Psoas muscle (tissue), 8 donors: ENCODE measurements around the gene CLMP. TPM values are rescaled to one million over a fixed set of nuclear protein-coding genes. Genes with fewer than 3 reads are reported as not detected.

Experiments used
- ATAC-seq, 4 donors: fragments of 200-7000 bp; cut with Tn5 transposase; one replicate each; pipeline ENCODE4 v1.9.1; 2020; ENCODE audit warnings: moderate library complexity in 3 of 4, mild to moderate bottlenecking in 2 of 4
- DNase-seq, 2 donors: peaks; one replicate each; pipeline ENCODE4 v3.0.0-alpha.2; 2020
- H3K27ac ChIP-seq: fragments of 200-600 bp; one replicate; pipeline ENCODE4 v1.8.0; 2022
- H3K27me3 ChIP-seq, 3 donors: fragments of 200-600 bp in 1 of 3; one replicate each; pipeline versions ENCODE4 v1.6.1 to v1.8.0; 2013 to 2022; ENCODE audit warnings: low read length in 2 of 3, mild to moderate bottlenecking in 2 of 3, moderate library complexity in 1 of 3; ENCODE audit not compliant: insufficient read depth in 3 of 3
- H3K36me3 ChIP-seq, 2 donors: fragments of 200-600 bp in 1 of 2; one replicate each; pipeline versions ENCODE4 v1.6.1 to v1.8.0; 2013 to 2022; ENCODE audit warnings: low read depth in 1 of 2, mild to moderate bottlenecking in 1 of 2, moderate library complexity in 1 of 2; ENCODE audit not compliant: insufficient read depth in 1 of 2
- H3K4me1 ChIP-seq: fragments of 200-600 bp; one replicate; pipeline ENCODE4 v1.8.0; 2022
- H3K4me3 ChIP-seq: fragments of 200-600 bp; one replicate; pipeline ENCODE4 v1.8.0; 2022; ENCODE audit warnings: mild to moderate bottlenecking
- H3K9me3 ChIP-seq: fragments of 200-600 bp; one replicate; pipeline ENCODE4 v1.8.0; 2022
- CTCF ChIP-seq: fragments of 200-600 bp; IDR thresholded peaks from one replicate; pipeline ENCODE4 v1.8.0; 2022; ENCODE audit warnings: antibody characterized with exemption
- WGBS, 3 donors: extraction: QIAGEN DNeasy Blood & Tissue Kit; methylation state at CpG; one replicate each; pipeline versions ENCODE4 v1.1.6 to v1.1.7; 2013; 5-methylcytosine and 5-hydroxymethylcytosine counted together
- intact Hi-C, 2 donors: fragments of 100-400 bp; cut with DNase I; formaldehyde crosslinking; loops; one replicate each; pipeline versions ENCODE4 v1.11.0 to v1.14.2; 2022
- polyA plus RNA-seq, 3 donors: library from polyadenylated mRNA; stranded (reverse); fragments of 200-250 nt; gene quantifications; one replicate each; pipeline ENCODE4 v1.2.3, GENCODE V29; 2013
- total RNA-seq, 4 donors: library from RNA; stranded (reverse); fragmentation: NEBNext Ultra II Directional in 2 of 4; extraction: Animal tissue kit (Norgen Biotek cat#: 25700) in 2 of 4; gene quantifications; one replicate each; pipeline versions ENCODE4 v1.2.1 to v1.2.4, GENCODE V29; 2021 to 2023
- donor health status: healthy with polysubstance abuse.
- donor health status: DM: no; HTN: no; CAD: no; lungs with moderate emphysema.
- donor health status: Bipolar disorder and iron deficiency.
- donor health status: healthy.
- donor health status: DM: yes; HTN: yes; CAD: no.
- donor health status: DM: no; HTN: no; CAD: no.
- donor health status: DM: no; HTN: no; CAD: no.
- donor health status: DM: yes; HTN: yes; CAD: no.

CLMP gene
- total and polyA plus RNA-seq, 7 donors, result 0.83 to 4.2 (median 2.9) TPM

GRCh38 chr11:123145220-123145619 is 49.8 kb downstream of the CLMP start:
- no peaks in the 10 kb centered on the region for H3K9me3 ChIP-seq
- peak overlapping the region; percentile 31 for H3K4me3 ChIP-seq
- H3K36me3 ChIP-seq, result no peaks in the 10 kb centered on the region
- H3K4me1 ChIP-seq, result peaks cover 6% of the 10 kb centered on the region
- WGBS, 3 donors, result 15 to 23% (median 17%) methylated on average over 13 of the region's 13 CpGs
- ATAC-seq, result peak; percentile 95 to 99 (median 97)
- TF ChIP-seq CTCF, result no peak
- no peak overlapping the region for H3K27ac ChIP-seq
- intact Hi-C loops, result no loop called here
- DNase-seq, result peak; percentile 35 to 58
- H3K27me3 ChIP-seq, result no peaks in the 10 kb centered on the region

GRCh38 chr11:123144707-123145106 is 50.3 kb downstream of the CLMP start:
- Histone ChIP-seq H3K4me3 (no peak overlapping the region), H3K27me3 (no peaks in the 10 kb centered on the region), H3K36me3 (no peaks in the 10 kb centered on the region), H3K9me3 (no peaks in the 10 kb centered on the region), H3K27ac (no peak overlapping the region), H3K4me1 (peaks cover 6% of the 10 kb centered on the region)
- DNase-seq (no peak), ATAC-seq (no peak)
- intact Hi-C loops, result no loop called here
- WGBS, 3 donors, result 58 to 72% (median 61%) methylated on average over 3 of the region's 3 CpGs
- TF ChIP-seq CTCF, result no peak

GRCh38 chr11:123143921-123144320 is 51.1 kb downstream of the CLMP start:
- intact Hi-C loops, result no loop called here
- Histone ChIP-seq H3K27ac (no peak overlapping the region), H3K4me3 (no peak overlapping the region), H3K36me3 (no peaks in the 10 kb centered on the region), H3K27me3 (no peaks in the 10 kb centered on the region), H3K9me3 (no peaks in the 10 kb centered on the region), H3K4me1 (peaks cover 6% of the 10 kb centered on the region)
- WGBS, 3 donors, result 73 to 85% (median 73%) methylated on average over 2 of the region's 2 CpGs
- no peak for ATAC-seq
- DNase-seq, result no peak
- no peak for TF ChIP-seq CTCF

GRCh38 chr11:123143476-123143875 is 51.6 kb downstream of the CLMP start:
- ATAC-seq (no peak), DNase-seq (no peak)
- no peak for TF ChIP-seq CTCF
- Histone ChIP-seq H3K36me3 (no peaks in the 10 kb centered on the region), H3K27me3 (no peaks in the 10 kb centered on the region), H3K9me3 (no peaks in the 10 kb centered on the region), H3K4me1 (peaks cover 6% of the 10 kb centered on the region), H3K4me3 (no peak overlapping the region), H3K27ac (no peak overlapping the region)
- intact Hi-C loops, result no loop called here
- 40 to 80% (median 70%) methylated on average over 5 of the region's 5 CpGs for WGBS, 3 donors

GRCh38 chr11:123139206-123139605 is 55.8 kb downstream of the CLMP start:
- H3K27ac ChIP-seq, result no peak overlapping the region
- intact Hi-C loops, result no loop called here
- H3K27me3 ChIP-seq, result peaks cover 0 to 5% (median 0%) of the 10 kb centered on the region in 3 donors
- no peaks in the 10 kb centered on the region for H3K9me3 ChIP-seq
- 89 to 96% (median 91%) methylated on average over 4 of the region's 4 CpGs for WGBS, 3 donors
- peaks cover 3% of the 10 kb centered on the region for H3K4me1 ChIP-seq
- no peak overlapping the region for H3K4me3 ChIP-seq
- DNase-seq (no peak), ATAC-seq (no peak)
- no peak for TF ChIP-seq CTCF
- no peaks in the 10 kb centered on the region for H3K36me3 ChIP-seq
